ENCODE measurements around the gene VWA7.

The VWA7 gene

DNA sequence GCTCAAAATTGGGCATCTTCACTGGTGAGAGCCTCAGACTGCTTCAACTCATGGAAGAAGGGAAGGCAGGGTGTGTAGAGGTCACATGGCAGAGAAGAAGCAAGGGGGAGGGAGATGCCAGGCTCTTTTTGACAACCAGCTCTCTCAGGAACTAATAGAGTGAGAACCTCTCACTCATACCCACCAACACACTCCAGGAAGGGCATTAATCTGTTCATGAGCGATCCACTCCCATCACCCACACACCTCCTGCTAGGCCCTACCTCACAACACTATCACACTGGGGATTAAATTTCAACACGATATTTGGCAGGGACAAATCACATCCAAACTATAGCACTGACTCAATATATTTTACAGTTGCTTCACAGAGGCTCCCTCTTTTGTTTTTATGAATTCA is 35.3 kb downstream of the VWA7 start:
- no peak for DNase-seq (ENCODE audit: extremely low read depth, insufficient read length)
- no peaks in the 10 kb centered on the region for H3K27me3 ChIP-seq (replicated peaks; ENCODE audit: control insufficient read depth, insufficient read depth, low read length)
- no peak overlapping the region for H3K4me3 ChIP-seq (replicated peaks; ENCODE audit: low read depth, low read length)
- peaks cover 6% of the 10 kb centered on the region for H3K36me3 ChIP-seq (ENCODE audit: control insufficient read depth, insufficient read depth, low read length)
- TF ChIP-seq, protein P1, sequence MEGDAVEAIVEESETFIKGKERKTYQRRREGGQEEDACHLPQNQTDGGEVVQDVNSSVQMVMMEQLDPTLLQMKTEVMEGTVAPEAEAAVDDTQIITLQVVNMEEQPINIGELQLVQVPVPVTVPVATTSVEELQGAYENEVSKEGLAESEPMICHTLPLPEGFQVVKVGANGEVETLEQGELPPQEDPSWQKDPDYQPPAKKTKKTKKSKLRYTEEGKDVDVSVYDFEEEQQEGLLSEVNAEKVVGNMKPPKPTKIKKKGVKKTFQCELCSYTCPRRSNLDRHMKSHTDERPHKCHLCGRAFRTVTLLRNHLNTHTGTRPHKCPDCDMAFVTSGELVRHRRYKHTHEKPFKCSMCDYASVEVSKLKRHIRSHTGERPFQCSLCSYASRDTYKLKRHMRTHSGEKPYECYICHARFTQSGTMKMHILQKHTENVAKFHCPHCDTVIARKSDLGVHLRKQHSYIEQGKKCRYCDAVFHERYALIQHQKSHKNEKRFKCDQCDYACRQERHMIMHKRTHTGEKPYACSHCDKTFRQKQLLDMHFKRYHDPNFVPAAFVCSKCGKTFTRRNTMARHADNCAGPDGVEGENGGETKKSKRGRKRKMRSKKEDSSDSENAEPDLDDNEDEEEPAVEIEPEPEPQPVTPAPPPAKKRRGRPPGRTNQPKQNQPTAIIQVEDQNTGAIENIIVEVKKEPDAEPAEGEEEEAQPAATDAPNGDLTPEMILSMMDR (IDR thresholded peaks at IDR 0.05; ENCODE audit: insufficient read depth, low read length, poor library complexity, severe bottlenecking) = no peak

DNA sequence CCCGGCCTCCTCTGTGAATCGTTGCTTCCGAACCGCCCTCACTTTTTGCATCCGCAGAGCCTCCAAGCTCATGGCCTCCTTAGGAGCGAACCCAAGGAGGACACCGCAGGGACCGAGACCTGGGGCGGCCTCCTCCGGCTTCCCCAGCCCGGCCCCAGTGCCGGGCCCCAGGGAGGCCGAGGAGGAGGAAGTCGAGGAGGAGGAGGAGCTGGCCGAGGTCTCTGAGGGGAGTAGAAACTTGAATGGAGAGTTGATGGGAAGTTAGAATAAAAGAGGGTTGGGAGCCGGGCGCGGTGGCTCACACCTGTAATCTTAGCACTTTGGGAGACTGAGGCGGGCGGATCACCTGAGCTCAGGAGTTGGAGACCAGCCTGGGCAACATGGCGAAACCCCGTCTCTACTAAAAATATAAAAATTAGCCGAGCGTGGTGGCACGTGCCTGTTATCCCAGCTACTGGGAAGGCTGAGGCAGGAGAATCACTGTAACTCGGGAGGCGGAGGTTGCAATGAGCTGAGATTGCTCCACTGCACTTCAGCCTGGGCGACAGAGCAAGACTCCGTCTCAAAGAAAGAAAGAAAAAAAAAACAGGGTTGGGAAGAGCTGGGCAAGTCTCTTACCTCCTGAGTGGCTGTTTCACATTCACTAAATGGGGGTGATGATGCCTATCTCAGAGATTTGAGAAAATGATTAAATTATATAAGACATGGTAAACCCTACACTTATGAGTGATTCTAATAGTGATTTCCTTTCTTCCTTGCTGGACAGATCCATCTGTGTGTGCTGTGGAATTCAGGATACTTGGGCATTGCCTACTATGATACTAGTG is 36.5 kb downstream of the VWA7 start:
- DNase-seq (ENCODE audit: extremely low read depth, insufficient read length) = no peak
- H3K27me3 ChIP-seq (replicated peaks; ENCODE audit: control insufficient read depth, insufficient read depth, low read length) = no peaks in the 10 kb centered on the region
- peak overlapping the region; percentile 91 for H3K4me3 ChIP-seq (replicated peaks; ENCODE audit: low read depth, low read length)
- peaks cover 6% of the 10 kb centered on the region for H3K36me3 ChIP-seq (ENCODE audit: control insufficient read depth, insufficient read depth, low read length)
- TF ChIP-seq, protein P1 (IDR thresholded peaks at IDR 0.05; ENCODE audit: insufficient read depth, low read length, poor library complexity, severe bottlenecking) = no peak

DNA sequence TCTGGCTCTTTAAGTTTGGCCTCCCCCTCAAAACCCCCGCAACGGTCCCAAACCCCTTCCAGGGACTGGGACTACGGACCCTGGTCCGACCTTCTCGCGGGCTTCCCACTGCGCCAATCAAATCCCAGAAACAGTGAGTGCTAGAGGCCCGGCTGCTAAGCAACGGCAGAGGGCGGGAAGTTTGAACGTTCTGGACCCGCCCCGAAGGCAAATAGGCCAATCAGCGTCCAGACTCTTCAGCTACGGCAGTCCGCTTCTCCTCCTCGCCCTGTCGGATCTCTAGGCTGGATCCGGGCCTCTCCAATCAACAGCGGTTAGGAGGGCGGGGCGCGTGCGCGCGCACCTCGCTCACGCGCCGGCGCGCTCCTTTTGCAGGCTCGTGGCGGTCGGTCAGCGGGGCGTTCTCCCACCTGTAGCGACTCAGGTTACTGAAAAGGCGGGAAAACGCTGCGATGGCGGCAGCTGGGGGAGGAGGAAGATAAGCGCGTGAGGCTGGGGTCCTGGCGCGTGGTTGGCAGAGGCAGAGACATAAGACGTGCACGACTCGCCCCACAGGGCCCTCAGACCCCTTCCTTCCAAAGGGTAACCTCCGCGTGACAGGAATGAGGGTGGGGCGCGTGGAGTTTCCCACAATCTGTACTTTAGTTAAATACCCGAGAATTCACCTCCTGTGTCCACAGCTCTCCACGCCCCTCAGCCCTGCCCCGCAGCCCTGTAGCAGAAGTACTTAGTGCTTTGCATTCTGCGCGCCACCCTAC is 37.3 kb downstream of the VWA7 start, which contains the start of gene MSH5:
TSS of gene MSH5 (plus strand) at position 367 of the 758 bp plus-strand sequence. CDS start 462 bp downstream, outside the sequence.
- DNase-seq (ENCODE audit: extremely low read depth, insufficient read length) = peak; percentile 100
- TF ChIP-seq, protein P1 (IDR thresholded peaks at IDR 0.05; ENCODE audit: insufficient read depth, low read length, poor library complexity, severe bottlenecking) = no peak
- Histone ChIP-seq H3K36me3 (ENCODE audit: control insufficient read depth, insufficient read depth, low read length) (peaks cover 6% of the 10 kb centered on the region), H3K27me3 (replicated peaks; ENCODE audit: control insufficient read depth, insufficient read depth, low read length) (no peaks in the 10 kb centered on the region), H3K4me3 (replicated peaks; ENCODE audit: low read depth, low read length) (peak within 1 kb of the TSS; percentile 91)

DNA sequence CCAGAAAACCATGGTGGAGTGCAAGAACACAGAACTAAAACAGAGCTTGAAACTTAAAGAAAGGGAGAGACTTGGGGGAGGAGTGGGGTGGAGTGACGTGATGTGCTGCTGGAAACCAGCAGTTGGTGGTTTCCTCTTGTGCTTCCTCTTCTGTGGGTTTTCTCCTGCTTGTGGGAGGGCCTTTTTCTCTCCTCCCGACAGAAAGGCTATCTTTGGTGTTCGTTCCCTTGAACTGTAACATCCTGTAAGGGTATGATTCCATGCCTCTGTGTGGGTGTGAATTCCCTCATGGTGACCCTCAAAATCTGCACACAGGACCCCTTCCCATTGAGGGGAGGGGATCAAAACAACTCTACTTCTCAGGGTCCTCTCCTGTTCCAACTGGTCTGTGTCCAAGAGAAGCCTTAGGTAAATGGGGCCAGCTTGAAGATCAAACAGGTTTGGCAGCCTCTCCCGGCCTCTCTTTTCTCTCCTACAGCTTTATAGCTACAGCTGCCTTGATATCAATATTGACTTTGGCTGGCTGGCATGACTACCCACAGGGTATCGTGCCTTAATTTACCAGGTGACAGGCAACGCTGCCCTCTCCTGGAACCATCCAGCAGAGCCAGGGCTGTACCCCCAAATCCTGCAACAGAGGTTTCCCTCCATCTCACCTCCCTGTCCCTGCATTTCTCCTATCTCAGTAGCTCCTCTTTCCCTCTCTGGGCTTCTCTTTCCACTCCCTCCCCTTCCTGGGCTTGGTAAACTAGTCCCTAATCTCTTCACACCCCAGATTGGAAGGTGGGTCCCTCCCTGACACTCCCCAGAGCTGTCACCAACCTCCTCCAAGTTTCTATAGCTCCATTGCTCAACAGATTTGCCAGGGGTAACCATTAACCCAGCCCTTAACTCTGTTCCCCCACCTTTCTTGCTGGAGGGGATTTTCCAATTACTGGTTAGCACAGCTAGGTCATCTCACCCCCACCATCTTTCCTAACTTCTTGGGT is 38.8 kb downstream of the VWA7 start:
- Histone ChIP-seq H3K36me3 (ENCODE audit: control insufficient read depth, insufficient read depth, low read length) (peaks cover 12% of the 10 kb centered on the region), H3K4me3 (replicated peaks; ENCODE audit: low read depth, low read length) (peak overlapping the region; percentile 45), H3K27me3 (replicated peaks; ENCODE audit: control insufficient read depth, insufficient read depth, low read length) (no peaks in the 10 kb centered on the region)
- TF ChIP-seq, protein P1 (IDR thresholded peaks at IDR 0.05; ENCODE audit: insufficient read depth, low read length, poor library complexity, severe bottlenecking) = peak; percentile 43
- DNase-seq (ENCODE audit: extremely low read depth, insufficient read length) = peak; percentile 47

DNA sequence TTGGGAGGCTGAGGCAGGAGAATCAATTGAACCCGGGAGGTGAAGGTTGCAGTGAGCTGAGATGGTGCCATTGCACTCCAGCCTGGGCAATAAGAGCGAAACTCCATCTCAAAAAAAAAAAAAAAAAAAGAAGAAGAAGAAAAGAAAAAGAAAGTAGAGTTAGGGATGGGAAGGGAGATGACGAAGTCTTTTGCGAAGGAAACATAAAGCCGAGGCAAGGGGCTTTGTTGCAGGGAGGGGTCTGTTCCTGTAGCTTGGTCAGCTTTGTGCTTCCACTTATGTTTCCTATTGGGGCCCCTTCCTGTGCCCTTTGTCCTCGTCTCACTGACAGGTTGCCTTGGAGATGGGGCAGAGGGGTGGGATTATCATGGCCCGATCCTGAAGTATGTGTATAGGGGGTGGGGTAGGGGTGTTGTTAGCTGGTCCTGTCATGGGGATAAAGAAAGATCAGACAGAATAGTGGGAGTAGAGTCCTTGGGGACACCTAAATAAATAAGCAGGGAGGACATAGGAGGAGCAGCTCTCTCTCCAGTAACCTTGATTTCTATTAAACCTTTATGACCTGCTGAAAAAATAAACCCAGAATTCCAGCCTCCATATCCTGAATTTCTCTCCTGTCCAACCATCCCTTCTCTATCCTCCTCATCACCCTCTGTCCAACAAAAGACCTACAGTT is 39.7 kb downstream of the VWA7 start:
- peaks cover 9% of the 10 kb centered on the region for H3K36me3 ChIP-seq (ENCODE audit: control insufficient read depth, insufficient read depth, low read length)
- H3K27me3 ChIP-seq (replicated peaks; ENCODE audit: control insufficient read depth, insufficient read depth, low read length) = no peaks in the 10 kb centered on the region
- no peak for DNase-seq (ENCODE audit: extremely low read depth, insufficient read length)
- TF ChIP-seq, protein P1 (IDR thresholded peaks at IDR 0.05; ENCODE audit: insufficient read depth, low read length, poor library complexity, severe bottlenecking) = no peak
- H3K4me3 ChIP-seq (replicated peaks; ENCODE audit: low read depth, low read length) = peak overlapping the region; percentile 15; the same call in 1 of the 2 replicates
